Lower leg skin (tissue), 4 donors: Measurements from ENCODE around the gene SFT2D3. TPM values are rescaled to one million over a fixed set of nuclear protein-coding genes. Genes with fewer than 3 reads are reported as not detected.

Experiments
- DNase-seq, 2 donors: peaks; one replicate each; pipeline ENCODE4 v3.0.0-alpha.2; 2019; ENCODE audit warnings: low spot score in 2 of 2
- H3K4me3 ChIP-seq: fragments of 200-600 bp; sonication (generic); 2 replicates; pipeline ENCODE4 v1.5.1; 2017; ENCODE audit warnings: mild to moderate bottlenecking, low read depth; ENCODE audit not compliant: poor library complexity, severe bottlenecking
- POLR2A ChIP-seq, 2 donors: fragments of 450-650 bp; IDR thresholded peaks; one replicate each; pipeline ENCODE4 v1.6.1; 2016 to 2017; ENCODE audit warnings: antibody characterized with exemption in 2 of 2, mild to moderate bottlenecking in 1 of 2, moderate library complexity in 1 of 2
- WGBS, 2 donors: methylation state at CpG; one replicate each; pipeline ENCODE4 v1.1.5; 2018; 5-methylcytosine and 5-hydroxymethylcytosine counted together
- intact Hi-C: fragments of 100-400 bp; cut with DNase I; formaldehyde crosslinking; loops from one replicate; pipeline ENCODE4 v1.15.0; 2023; ENCODE audit warnings: low total_unique reads
- total RNA-seq, 4 donors: library from RNA; depleted of rRNA; stranded (reverse); fragments of >200 nt; gene quantifications; one replicate each; pipeline ENCODE4 v1.1.0, GENCODE V29; 2016
- TF ChIP-seq, protein P1 (sequence below), 3 donors: fragments of 450-650 bp; IDR thresholded peaks; one replicate each; pipeline ENCODE4 v1.5.1; 2016; ENCODE audit warnings: antibody characterized with exemption in 3 of 3, mild to moderate bottlenecking in 3 of 3, moderate library complexity in 2 of 3

SFT2D3 gene
- total RNA-seq, 4 donors from 2014 or later, result 9.7 to 16.3 (median 13.7) TPM

DNA sequence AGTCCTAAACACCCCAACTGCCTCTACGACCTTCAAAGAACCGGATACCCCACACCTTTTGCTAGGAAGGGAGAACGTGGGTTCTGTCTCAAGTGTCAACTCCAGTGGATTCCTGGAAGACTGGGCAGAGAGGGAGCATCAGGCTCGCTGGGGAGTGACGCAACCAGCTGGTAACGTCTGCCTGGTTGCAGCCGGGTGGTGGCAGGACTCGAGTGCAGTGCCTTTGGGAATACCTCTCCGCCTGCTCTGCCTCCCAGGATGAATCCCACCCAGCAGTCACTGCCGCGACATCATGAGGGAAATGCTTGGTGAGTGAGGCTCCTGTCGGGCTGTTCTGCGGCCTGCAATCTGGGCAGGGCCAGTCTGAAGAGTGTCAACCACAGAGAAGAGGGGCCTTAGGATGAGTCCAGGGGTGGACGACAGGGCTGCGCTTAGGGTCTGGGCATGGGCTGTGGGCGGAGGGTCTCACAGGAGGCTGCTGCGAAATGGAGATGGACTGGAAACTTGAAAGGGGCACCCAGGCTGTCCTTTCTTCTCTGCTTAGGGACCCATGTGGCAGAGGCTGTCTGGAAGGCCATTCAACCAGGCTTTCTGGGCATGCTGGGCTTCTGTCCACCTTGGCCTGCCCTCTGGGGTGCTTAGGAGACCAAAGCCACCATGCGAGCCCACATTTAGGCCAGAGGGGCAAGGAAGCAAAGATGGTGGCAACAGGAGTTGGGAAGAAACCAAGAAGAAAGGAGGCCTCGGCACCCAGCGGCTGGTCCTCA lies 42.5 kb upstream of the SFT2D3 start:
- intact Hi-C loops, result no loop called here
- no peak for DNase-seq
- 83 to 89% methylated on average over 20 of the region's 20 CpGs for WGBS, 2 donors
- no peak for TF ChIP-seq POLR2A (IDR thresholded peaks at IDR 0.05)
- TF ChIP-seq, protein P1, sequence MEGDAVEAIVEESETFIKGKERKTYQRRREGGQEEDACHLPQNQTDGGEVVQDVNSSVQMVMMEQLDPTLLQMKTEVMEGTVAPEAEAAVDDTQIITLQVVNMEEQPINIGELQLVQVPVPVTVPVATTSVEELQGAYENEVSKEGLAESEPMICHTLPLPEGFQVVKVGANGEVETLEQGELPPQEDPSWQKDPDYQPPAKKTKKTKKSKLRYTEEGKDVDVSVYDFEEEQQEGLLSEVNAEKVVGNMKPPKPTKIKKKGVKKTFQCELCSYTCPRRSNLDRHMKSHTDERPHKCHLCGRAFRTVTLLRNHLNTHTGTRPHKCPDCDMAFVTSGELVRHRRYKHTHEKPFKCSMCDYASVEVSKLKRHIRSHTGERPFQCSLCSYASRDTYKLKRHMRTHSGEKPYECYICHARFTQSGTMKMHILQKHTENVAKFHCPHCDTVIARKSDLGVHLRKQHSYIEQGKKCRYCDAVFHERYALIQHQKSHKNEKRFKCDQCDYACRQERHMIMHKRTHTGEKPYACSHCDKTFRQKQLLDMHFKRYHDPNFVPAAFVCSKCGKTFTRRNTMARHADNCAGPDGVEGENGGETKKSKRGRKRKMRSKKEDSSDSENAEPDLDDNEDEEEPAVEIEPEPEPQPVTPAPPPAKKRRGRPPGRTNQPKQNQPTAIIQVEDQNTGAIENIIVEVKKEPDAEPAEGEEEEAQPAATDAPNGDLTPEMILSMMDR (IDR thresholded peaks at IDR 0.05), result no peak
- H3K4me3 ChIP-seq, result no peak overlapping the region

DNA sequence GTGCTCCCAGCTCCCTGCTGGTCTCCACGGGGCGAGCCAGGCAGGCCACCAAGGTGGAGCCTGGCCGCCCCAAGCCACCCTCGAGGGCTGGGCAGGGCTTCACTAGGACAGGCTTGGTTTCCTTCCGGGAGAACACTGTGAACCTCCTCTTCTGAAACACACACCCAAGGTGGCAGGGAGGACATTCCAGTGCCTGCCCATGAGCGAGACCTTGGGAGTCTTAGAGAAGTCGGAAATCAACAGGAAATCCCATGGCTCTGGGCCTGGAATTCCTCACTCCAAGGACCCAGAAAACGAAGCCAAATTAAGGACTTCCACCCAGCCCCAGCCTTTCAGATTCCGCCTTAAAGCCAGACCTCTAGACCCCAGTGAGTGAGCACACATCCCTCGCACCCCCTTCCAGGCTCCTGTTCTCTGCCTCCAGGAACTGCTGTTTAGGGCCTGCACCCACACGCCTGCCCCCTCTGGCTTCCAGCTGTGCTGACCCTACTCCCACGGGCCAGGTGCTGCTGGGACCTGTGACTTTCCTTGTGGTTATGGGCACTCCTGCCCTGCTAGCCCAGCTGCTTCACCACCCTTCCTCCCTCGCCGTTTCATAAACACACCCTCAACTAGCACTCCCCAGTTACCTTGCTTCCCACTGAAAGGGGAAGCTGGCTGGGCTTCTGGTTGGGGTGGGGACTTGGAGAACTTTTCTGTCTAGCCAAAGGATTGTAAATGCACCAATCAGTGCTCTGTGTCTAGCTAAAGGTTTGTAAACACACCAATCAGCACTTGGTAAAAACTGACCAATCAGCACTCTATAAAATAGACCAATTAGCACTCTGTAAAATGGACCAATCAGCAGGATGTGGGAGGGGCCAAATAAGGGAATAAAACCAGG lies 41.6 kb upstream of the SFT2D3 start:
- DNase-seq, result no peak

DNA sequence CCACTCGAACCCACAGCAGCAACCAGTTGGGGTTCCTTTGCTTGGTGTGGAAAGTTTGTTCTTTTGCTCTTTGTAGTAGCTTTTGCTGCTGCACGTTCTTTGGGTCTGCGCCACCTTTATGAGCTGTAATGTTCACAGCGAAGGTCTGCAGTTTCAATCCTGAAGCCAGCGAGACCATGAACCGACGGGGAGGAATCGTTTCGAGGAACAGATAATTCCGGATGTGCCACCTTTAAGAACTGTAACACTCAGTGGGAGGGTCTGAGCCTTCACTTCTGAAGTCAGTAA lies 41.1 kb upstream of the SFT2D3 start:
- H3K4me3 ChIP-seq, result no peak overlapping the region
- TF ChIP-seq POLR2A (IDR thresholded peaks at IDR 0.05), result no peak
- TF ChIP-seq, protein P1 (IDR thresholded peaks at IDR 0.05), result no peak
- DNase-seq, result no peak
- 90% methylated on average over 10 of the region's 10 CpGs for WGBS, 2 donors
- intact Hi-C loops, result no loop called here

More for the DNA sequence above, 41.6 kb upstream of the SFT2D3 start:
- no peak overlapping the region for H3K4me3 ChIP-seq
- WGBS, 2 donors, result 70 to 74% methylated on average over 14 of the region's 14 CpGs
- no peak for TF ChIP-seq POLR2A (IDR thresholded peaks at IDR 0.05)
- TF ChIP-seq, protein P1 (IDR thresholded peaks at IDR 0.05), result no peak
- intact Hi-C loops, result no loop called here

DNA sequence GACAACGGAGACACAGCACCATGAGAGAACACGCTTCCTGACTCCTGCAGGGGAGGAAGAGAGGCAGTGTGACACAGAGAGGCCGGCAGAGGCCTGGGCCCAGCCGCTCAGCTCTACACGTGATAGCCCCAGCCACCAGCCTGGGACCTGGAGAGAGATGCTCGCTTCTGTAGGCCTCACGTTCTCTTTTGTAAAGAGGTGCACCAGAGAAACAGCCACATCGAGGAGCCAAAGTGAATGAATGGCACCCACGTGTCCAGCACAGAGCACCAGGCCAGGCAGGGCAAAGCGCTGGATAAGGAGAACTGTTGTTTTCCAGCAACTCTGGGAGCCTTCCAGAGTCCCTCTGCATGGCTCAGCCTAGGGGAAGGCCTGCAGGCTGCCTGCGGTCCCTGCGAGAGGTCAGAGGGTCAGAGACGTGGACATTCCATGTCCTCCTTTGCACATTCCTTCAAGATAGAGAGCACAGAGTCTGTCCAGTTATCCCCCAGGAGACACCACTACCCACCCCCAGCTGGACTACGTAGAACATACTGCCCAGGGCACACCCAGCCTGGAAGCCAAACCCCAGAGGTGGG lies 40.1 kb upstream of the SFT2D3 start:
- TF ChIP-seq POLR2A (IDR thresholded peaks at IDR 0.05), result no peak
- TF ChIP-seq, protein P1 (IDR thresholded peaks at IDR 0.05), result no peak
- H3K4me3 ChIP-seq, result no peak overlapping the region
- 86 to 87% methylated on average over 9 to 14 of the region's 14 CpGs for WGBS, 2 donors
- intact Hi-C loops, result no loop called here
- no peak for DNase-seq

DNA sequence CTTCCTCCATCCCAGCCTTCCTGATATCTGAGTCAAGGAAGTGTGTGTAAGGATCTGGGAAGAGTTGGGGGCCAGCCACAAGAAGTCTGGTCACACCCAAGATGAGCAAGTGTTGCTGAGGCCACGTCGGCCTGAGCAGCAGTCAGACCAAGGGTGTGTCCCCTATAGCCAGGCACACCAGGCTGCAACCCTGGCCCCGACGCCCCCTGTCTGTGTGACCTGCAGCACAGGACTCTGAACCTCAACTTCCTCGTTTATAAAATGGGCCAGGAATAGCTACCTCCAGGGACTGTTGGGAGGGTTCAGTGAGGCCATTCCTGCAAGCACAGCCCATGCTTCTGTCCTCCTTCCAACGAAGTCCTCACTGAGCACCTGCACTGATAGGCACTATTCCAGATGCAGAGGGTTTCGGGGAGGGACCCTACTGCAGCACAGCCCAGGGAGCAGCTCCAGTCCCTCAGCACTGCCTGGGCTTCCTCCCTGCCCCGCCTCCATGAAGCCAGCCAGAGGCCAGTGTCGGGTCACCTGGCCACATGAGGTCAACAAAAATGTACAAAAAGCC lies 39.3 kb upstream of the SFT2D3 start:
- DNase-seq, result no peak
- no peak for TF ChIP-seq POLR2A (IDR thresholded peaks at IDR 0.05)
- TF ChIP-seq, protein P1 (IDR thresholded peaks at IDR 0.05), result no peak

More for the DNA sequence above, 39.3 kb upstream of the SFT2D3 start:
- intact Hi-C loops, result no loop called here
- WGBS, 2 donors, result 39 to 49% methylated on average over 9 of the region's 9 CpGs
- H3K4me3 ChIP-seq, result no peak overlapping the region
